CD4-positive, alpha-beta T cell treated with Interleukin-15 for 4 hours (primary cell): ENCODE measurements around the gene HYAL2.
"Not testable (repeated sequence)": the region's sequence is repeated elsewhere in the genome, so short reads cannot be mapped to it uniquely, and the experiment has no call there.

Experiments
- DNase-seq: peaks from one replicate; pipeline ENCODE4 v3.0.0-alpha.2; 2020; ENCODE audit warnings: low spot score

The HYAL2 gene

DNA sequence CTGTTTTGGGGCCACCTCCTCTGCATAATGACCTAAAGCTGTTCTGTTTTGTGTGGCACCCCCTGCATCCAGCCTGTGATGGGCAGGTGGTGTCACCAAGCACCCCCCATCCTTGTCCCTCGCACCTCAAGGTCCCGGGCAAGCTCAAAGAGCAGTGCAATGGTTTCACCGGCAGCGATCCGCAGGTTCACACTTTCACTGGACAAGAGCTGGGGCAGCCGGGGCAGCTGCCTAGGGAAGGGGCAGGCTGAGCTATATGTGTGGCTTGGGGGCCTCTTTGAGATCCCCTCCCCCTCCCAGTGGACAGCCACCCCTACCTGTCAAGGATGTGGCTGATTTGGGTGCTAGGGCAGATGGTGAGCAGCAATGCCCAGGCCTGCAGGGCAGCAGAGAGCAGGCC lies 33.4 kb downstream of the HYAL2 start:
- DNase-seq: no peak

DNA sequence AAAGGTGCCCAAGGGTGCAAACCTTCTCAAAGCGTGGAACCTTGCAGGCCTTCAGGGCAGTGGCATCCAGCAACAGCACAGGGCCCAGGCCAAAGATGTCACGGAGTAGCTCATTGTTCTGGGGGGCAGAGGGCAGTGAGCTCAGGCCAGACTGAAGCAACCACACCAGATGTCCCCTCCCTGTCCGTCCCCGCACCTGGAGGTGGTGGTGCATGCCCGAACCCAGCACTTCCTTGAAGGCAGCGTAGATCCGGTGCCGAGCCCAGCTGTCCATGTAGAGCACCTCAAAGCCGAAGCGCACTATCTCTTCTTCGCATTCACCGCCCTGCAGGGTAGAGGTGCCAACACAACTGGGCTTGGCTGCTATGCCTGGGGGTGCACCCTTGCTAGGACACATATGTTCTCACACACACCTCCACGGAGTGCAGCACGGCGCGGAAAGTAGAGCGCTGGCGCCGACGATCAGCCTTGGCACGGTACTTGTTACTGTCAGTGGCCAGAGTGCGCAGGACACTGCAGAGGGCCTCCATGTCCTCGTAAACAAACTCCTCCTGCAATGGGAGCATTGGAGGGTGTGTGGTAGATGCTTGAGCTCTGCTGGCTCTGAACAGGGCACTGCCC lies 34.0 kb downstream of the HYAL2 start:
- DNase-seq: no peak

DNA sequence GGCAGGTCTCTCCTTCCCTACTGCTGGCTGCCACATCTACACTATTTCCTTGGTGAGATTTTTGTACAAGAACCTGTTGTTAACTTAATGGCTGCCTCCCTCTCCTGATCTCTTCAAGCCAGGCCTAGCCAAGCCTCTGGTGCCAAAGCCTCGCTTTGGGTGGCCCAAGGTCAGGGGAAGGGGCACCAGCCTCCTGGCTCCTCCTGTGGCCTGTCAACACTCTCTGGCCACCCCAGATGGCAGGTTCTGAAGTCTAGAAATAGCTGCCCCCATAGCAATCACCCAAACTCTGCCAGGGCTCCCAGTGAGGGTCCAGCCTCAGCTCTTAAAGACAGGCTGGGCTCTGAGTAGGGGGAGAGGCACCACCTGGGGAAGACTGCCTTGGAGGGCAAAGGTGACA lies 35.3 kb downstream of the HYAL2 start:
- no peak for DNase-seq

DNA sequence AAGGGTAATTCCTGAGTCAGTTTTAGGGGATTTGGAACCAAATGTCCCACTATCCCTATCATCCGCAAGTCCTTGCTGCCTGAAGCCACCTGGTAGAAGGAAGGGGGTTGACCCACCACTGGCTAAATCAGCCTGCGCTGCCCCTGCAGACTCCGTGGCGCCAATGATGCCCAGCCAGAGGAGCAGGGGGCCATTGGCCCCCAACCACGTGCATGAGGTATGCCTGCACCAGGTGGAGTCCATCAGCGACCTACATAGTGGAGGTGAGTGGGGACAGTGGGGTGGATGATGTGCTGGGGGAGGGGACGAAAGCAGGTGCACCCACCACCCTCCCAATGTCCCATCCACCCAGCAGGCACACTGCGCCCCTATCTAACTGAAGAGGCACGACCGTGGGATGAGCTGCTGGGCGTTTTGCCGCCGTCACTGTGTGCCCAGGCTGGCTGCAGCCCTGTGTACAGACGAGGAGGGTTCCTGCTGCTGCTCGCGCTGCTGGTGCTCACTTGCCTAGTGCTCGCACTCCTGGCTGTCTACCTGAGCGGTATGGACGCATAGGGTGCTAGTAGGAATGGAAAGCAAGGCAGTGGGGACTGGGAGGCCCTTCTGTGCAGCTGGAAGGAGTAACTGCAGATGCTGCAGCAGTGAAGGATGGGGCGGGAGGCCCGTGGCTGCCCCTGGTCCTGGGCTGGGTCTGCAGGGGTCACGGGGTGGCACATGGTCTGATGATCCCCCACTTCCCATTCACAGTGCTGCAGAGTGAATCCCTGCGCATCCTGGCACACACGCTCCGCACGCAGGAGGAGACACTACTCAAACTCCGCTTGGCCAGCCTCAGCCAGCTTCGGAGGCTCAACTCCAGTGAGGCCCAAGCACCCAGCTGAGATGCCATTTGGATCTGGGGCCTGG lies 36.0 kb downstream of the HYAL2 start:
- no peak for DNase-seq

DNA sequence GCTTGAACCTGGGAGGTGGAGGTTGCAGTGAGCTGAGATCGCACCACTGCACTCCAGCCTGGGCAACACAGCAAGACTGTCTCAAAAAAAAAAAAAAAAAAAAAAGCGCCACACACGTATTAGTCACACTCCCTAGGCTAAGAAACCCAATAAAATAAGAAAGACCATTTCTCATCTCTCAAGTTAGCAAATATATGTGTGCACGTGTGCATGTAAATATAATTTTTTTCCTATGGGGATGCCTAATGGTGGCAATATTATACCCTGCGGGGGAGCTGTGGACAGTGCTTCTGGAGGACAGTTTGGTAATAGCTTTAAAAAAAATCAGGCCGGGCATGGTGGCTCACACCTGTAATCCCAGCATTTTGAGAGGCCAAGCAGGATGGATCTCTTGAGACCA lies 38.4 kb downstream of the HYAL2 start:
- not testable (repeated sequence) for DNase-seq

DNA sequence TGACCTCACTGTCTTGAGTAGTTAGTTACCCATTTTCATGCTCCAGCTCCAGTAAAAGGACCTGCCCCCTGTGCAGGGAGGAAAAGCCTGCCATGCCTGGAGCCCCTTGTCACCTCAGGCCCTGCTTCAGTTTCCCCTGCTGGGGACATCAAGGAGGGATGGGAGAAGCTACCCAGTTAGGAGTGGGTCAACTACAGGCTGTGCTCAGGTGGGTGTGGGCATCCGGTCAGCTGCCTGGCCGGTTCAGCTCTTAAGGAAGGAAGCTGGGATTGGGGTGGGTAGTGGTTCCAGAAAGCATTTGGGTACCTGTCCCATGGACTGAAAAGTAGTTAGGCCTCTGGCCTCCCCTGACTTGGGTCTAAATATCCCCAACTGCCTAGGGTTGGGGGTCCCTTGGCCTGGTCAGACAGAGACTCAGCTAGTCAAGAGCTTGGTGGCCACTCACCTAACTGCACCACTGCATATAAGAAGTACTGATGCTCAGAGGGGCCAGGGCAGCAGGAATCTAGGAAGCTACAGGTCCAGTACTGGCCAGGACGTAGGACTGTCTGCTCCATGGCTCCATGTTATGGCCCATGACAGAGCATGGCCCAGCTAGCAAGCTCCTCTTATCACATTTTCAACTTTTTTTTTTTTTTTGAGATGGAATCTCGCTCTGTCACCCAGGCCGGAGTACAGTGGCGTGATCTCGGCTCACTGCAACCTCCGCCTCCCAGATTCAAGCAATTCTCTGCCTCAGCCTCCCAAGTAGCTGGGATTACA lies 43.1 kb downstream of the HYAL2 start:
- DNase-seq: no peak

DNA sequence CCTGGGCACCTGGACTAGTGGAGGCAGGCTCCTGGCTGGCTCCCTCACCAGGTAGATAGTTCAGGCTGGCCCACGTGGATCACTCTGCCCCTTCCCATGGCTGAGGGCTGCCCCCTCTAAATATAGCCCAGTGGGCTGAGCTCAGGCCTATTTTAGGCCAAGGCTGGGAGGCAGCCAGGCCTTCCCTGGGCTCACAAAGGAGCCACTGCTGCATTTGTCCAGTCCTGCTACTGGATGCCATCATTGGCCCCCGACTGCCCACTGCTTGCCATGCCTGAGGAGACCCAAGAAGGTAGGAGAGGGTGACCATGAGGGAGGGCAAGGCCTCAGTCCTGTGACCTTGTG lies 43.7 kb downstream of the HYAL2 start, which contains the start of gene LSMEM2:
Gene LSMEM2, plus strand, starts transcription at position 208 of the 345 bp plus-strand sequence. Its CDS starts 27 bp downstream, at position 235.
- no peak for DNase-seq

DNA sequence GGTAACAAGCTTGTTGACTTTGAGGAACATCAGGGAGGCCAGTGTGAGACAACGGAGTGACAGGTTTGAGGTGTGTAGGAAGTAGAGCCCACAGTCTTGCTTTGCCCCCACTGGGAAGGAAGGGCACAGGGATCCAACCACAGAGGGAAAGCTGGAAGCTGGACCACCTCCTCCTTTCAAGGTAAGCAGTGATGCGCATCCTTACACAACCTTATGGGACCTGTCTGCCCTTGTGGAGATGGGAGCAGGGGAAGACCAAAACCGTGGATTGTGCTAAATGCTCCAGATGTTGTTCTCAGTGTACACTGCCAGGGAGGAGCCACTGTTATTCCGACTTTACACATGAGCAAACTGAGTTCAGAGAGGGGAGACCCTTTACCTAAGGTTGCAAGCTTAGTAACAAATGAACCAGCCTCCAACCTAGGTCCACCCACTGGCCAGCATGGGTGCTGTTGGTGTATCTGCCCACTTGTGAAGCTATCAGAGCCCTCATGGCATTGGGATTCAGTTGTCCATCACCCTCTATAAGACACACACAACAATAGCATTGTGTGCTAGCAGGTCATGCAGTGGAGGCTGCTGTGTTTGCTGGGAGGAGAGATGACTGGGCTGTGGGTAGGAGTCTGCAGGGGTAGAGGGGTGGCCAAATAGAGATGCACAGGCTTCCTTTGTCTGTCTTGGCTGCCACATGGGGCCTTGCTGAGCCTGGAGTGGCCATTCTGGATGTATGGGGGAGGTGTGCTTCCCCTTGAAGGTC lies 44.2 kb downstream of the HYAL2 start:
- no peak for DNase-seq

DNA sequence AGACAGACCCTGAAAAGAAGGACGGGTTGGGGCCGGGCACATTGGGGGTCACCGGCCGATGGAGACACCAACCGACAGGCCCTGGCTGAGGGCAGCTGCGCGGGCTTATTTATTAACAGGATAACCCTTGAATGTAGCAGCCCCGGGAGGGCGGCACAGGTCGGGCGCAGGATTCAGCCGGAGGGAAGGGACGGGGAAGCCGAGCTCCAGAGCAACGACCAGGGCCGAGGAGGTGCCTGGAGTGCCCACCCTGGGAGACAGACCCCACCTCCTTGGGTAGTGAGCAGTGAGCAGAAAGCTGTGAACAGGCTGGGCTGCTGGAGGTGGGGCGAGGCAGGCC lies 45.8 kb downstream of the HYAL2 start:
- DNase-seq: no peak

DNA sequence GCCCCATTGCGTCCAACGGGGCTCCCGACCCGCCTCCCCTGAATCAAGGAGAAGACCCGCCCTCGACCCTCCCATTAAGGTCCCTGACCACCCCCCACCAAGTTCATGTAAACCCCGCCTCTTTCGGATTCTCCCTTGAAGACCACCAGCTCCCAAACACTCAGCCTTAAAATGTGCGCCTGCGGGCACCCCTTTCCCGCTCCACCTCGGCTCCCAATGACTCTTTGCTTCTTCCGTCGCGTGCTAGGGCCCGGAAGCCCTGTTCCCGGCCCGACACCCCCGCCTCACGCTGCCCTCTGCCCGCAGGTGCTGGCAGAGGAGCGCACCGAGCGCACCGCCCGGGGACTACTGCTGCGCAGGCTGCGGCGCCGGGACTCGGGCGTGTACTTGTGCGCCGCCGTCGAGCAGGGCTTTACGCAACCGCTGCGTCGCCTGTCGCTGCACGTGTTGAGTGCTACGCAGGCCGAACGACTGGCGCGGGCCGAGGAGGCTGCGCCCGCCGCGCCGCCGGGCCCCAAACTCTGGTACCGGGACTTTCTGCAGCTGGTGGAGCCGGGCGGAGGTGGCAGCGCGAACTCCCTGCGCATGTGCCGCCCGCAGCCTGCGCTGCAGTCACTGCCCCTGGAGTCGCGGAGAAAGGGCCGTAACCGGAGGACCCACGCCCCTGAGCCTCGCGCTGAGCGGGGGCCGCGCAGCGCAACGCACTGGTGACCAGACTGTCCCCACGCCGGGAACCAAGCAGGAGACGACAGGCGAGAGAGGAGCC lies 46.4 kb downstream of the HYAL2 start:
- no peak for DNase-seq

DNA sequence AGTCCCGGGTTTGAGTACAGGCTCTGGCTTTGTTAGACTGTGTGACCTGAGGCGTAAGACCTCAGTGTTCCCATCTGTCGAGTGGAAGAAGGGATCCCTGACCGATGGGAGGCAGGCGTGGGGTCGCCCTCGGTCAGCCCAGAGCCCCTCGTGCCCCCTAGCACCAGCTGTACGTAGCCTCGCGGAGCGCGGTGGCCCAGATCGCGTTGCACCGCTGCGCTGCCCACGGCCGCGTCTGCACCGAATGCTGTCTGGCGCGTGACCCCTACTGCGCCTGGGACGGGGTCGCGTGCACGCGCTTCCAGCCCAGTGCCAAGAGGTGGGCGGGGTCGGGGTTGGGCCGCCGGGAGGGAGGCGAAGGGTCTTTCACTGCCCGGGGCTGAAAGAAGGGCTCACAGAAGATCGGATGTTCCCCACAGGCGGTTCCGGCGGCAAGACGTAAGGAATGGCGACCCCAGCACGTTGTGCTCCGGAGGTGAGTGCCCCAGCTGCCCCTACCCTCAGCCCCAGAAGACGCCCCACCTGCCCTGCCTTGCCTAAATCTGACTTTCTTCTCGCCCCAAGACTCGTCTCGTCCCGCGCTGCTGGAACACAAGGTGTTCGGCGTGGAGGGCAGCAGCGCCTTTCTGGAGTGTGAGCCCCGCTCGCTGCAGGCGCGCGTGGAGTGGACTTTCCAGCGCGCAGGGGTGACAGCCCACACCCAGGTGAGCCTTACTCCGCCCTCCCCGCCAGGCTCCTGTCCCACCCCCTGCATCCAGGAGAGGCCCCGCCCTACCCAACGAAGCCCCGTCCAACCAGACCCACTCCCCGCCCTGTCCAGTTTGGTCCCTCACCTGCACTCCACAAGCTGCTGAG lies 47.2 kb downstream of the HYAL2 start:
- DNase-seq: no peak

DNA sequence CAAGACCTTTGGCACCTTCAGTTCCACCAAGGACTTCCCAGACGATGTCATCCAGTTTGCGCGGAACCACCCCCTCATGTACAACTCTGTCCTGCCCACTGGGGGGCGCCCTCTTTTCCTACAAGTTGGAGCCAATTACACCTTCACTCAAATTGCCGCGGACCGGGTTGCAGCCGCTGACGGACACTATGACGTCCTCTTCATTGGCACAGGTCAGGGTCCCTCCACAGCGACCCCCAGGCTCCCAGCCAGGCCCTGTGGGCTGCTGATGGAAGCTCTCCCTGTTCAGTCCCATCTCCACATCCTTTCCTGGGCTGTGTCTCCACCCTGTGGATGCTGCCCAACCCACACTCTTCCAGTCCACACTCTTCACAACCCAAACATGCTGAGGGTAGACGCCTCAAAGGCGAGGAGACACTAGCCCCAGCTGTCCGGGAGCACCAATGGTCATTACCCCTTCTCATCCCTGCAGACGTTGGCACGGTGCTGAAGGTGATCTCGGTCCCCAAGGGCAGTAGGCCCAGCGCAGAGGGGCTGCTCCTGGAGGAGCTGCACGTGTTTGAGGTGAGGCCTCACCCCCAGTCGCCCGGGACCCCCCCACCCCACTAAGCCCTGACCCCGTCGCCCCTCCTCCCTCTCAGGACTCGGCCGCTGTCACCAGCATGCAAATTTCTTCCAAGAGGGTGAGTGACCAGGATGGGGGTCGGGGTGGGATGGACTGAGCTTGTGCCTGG lies 48.0 kb downstream of the HYAL2 start:
- peak; percentile 64 for DNase-seq

DNA sequence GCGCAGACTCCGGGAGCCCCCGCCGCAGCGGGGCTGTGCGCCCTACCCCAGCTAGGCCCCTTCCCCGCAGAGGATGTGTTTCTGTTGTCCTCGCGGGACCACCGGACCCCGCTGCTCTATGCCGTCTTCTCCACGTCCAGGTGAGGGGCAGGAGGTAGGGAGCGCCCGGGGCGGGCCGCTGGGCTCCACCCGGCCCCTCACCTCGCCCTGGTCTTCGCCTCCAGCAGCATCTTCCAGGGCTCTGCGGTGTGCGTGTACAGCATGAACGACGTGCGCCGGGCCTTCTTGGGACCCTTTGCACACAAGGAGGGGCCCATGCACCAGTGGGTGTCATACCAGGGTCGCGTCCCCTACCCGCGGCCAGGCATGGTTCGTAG lies 48.9 kb downstream of the HYAL2 start:
- no peak for DNase-seq

DNA sequence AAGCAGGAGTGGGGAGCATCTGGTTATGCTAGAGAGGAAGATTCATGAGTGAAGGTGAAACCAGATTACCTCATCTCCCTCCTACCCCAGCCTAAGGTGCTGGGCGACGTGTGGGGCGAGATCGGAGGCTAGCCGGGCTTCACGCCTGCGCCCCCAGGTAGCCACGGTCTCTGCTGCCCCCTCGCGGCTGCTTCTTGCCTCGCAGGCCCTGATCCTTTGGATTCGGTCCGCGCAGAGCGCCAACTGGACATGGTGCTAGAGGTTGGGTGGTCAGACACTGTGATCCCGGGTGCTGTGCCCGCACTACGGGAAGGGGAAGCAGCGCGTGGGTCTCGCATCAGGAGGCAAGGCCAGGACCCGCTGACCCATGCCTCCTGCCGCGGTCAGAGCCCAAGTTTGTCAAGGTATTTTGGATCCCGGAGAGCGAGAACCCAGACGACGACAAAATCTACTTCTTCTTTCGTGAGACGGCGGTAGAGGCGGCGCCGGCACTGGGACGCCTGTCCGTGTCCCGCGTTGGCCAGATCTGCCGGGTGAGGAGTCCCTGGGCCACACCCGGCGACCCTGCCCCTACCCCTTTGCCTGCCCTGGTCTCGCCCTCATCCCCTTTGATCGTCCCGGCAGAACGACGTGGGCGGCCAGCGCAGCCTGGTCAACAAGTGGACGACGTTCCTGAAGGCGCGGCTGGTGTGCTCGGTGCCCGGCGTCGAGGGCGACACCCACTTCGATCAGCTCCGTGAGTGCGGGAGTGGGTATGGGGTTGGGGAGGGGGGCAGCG lies 49.4 kb downstream of the HYAL2 start:
- peak; percentile 84 for DNase-seq

DNA sequence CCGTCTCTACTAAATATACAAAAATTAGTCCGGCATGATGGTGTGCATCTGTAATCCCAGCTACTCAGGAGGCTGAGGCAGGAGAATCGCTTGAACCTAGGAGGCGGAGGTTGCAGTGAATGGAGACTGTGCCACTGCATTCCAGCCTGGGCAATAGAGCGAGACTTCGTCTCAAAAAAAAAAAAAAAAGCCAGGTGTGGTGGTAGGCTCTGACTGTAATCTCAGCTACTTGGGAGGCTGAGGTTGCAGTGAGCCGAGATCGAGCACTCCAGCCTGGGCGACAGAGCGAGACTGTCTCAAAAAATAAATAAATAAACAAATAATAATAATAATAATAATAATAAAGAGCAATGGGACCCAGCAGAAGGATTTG lies 50.0 kb downstream of the HYAL2 start:
- not testable (repeated sequence) for DNase-seq

DNA sequence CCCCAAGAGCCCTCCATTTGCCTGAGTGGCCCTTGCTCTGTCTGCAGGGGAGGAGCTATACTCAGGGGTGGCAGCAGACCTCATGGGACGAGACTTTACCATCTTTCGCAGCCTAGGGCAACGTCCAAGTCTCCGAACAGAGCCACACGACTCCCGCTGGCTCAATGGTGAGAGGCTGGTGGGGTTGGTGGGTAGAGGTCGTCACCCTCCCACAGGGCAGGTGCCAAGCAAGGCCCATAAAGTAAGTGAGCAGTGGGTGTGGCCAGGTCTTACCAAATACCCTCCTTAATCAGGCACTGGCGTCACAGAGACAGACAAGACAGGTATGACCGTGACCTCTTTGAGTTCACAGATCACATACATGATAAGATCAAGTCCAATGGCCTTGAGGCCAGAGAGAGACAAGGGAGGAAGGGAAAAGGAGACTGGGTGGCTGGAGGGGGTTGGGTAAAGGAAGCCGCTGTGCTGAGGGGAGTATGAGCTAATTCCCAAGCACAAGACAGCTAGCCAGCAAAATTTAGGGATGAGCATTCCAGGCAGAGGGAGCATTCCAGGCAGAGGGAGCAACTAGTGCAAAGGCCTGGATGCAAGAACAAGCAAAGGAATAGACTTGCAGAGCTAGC lies 51.1 kb downstream of the HYAL2 start:
- DNase-seq: no peak

DNA sequence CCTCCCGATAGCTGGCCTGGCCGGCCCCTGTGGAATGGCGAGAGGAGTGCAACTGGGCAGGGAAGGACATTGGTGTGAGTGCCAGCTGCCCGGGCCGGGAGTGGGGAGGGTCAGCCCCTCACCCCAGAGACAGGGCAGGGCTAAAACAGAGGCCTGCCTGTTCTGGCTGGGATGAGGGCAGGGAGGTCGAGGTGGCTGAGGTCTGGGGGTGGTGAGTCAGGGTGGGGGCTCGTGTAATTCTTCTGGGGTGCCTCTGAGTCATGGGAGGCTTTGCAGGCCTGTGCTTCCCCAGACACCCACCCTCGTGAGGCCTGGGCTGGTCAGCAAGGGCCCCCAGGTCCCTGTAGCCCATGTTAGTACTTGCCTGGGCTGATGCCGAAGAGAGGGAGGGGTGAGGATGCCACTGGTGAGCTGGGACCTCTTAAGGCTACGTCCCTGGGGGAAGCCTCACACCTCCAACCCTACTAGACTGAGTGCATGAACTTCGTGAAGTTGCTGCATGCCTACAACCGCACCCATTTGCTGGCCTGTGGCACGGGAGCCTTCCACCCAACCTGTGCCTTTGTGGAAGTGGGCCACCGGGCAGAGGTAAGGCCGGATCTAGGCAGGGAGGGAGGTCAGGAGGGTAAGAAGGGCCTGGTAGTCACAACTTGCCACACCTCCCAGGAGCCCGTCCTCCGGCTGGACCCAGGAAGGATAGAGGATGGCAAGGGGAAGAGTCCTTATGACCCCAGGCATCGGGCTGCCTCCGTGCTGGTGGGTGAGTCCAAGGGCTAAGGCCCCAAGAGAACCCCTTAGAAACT lies 51.9 kb downstream of the HYAL2 start:
- no peak for DNase-seq

DNA sequence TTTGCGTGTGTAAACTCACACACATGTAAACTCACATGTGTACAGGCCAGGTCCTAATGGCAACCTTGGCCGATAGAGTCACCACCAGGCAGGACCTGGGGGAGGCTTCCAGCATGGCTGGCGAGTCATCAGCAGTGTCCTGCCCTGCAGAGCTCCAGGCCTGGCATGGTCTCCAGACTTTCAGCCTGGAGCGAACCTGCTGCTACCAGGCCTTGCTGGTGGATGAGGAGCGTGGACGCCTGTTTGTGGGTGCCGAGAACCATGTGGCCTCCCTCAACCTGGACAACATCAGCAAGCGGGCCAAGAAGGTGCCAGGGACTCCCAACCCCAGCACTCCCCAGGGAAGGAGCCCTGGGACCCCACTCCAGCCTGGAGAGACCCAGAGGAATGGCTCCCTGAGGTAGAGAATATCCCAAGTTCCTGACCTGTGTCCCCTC lies 52.5 kb downstream of the HYAL2 start:
- DNase-seq: no peak
